T-cell (primary cell): ENCODE data around the gene ANKLE2. TPM values are rescaled to one million over a fixed set of nuclear protein-coding genes. Genes with fewer than 3 reads are reported as not detected.
"Not testable (repeated sequence)": the region's sequence is repeated elsewhere in the genome, so short reads cannot be mapped to it uniquely, and the experiment has no call there.

Source experiments
- ATAC-seq, 4 experiments: fragments of 200-7000 bp in 3 of 4; fragments of 150-1000 bp in 1 of 4; cut with Tn5 transposase; replicated peaks in 1 of 4; 1 replicate in 3 of 4; 2 replicates in 1 of 4; pipeline ENCODE4 v1.10.0; 2021; ENCODE audit warnings: moderate library complexity in 3 of 4, mild to moderate bottlenecking in 2 of 4, moderate number of reproducible peaks in 1 of 4
- CTCF ChIA-PET, 2 donors: fragments of 300-600 bp; sonication (Branson Sonifier 250); formaldehyde crosslinking; loops; one replicate each; lab custom pipeline; 2022; ENCODE audit warnings: antibody characterized with exemption in 2 of 2; lab: Charles Lee
- POLR2A ChIA-PET, 2 donors: fragments of 300-600 bp; sonication (Branson Sonifier 250); formaldehyde crosslinking; loops; one replicate each; lab custom pipeline; 2022; ENCODE audit warnings: antibody characterized with exemption in 2 of 2; lab: Charles Lee
- DNase-seq, 35 experiments: peaks; one replicate each; pipeline versions ENCODE4 v3.0.0 to v3.0.0-alpha.2; 2013 to 2023
- H3K27ac ChIP-seq: one replicate; pipeline ENCODE4 v1.5.1; 2013; ENCODE audit warnings: low read length
- H3K27me3 ChIP-seq, 2 experiments: replicated peaks in 1 of 2; 1 replicate in 1 of 2; 2 replicates in 1 of 2; pipeline versions ENCODE4 v1.6.1 to v1.7.0; 2013; ENCODE audit warnings: low read length in 1 of 2, mixed read lengths in 1 of 2; ENCODE audit not compliant: control insufficient read depth in 2 of 2, insufficient read depth in 2 of 2; ENCODE audit errors: extremely low read depth in 1 of 2
- H3K36me3 ChIP-seq, 2 donors: 1 replicate in 1 of 2; 2 replicates in 1 of 2; pipeline versions ENCODE4 v1.6.1 to v1.7.0; 2013; ENCODE audit warnings: low read length in 1 of 2; ENCODE audit not compliant: control insufficient read depth in 2 of 2, insufficient read depth in 1 of 2; ENCODE audit errors: extremely low read depth in 1 of 2
- H3K4me1 ChIP-seq, 2 experiments: 1 replicate in 1 of 2; 2 replicates in 1 of 2; pipeline versions ENCODE4 v1.6.1 to v1.7.0; 2013; ENCODE audit warnings: low read length in 2 of 2, mixed read lengths in 1 of 2; ENCODE audit not compliant: insufficient read depth in 2 of 2, control insufficient read depth in 1 of 2; ENCODE audit errors: extremely low read depth in 1 of 2
- H3K4me3 ChIP-seq, 2 donors: 1 replicate in 1 of 2; 2 replicates in 1 of 2; pipeline versions ENCODE4 v1.5.1 to v1.7.0; 2013; ENCODE audit warnings: mild to moderate bottlenecking in 2 of 2, low read length in 1 of 2, moderate library complexity in 1 of 2; ENCODE audit not compliant: control insufficient read depth in 1 of 2; ENCODE audit errors: extremely low read depth in 1 of 2
- H3K9me3 ChIP-seq: 2 replicates; pipeline ENCODE4 v1.7.0; 2013
- H3K27ac Mint-ChIP-seq, 2 donors: one replicate each; pipeline ENCODE4 v1.8.0; 2020 to 2021; ENCODE audit warnings: mild to moderate bottlenecking in 2 of 2, mixed read lengths in 2 of 2
- H3K27me3 Mint-ChIP-seq, 2 donors: one replicate each; pipeline ENCODE4 v1.8.0; 2021 to 2022; ENCODE audit warnings: mixed read lengths in 2 of 2
- H3K36me3 Mint-ChIP-seq: one replicate; pipeline ENCODE4 v1.8.0; 2021; ENCODE audit warnings: mixed read lengths
- H3K4me1 Mint-ChIP-seq, 3 donors: one replicate each; pipeline ENCODE4 v1.8.0; 2020 to 2022; ENCODE audit warnings: mixed read lengths in 3 of 3, mild to moderate bottlenecking in 1 of 3
- H3K4me3 Mint-ChIP-seq, 3 donors: one replicate each; pipeline ENCODE4 v1.8.0; 2020 to 2022; ENCODE audit warnings: mild to moderate bottlenecking in 3 of 3, mixed read lengths in 3 of 3, moderate library complexity in 3 of 3
- H3K9me3 Mint-ChIP-seq, 3 donors: one replicate each; pipeline ENCODE4 v1.8.0; 2020 to 2022; ENCODE audit warnings: mixed read lengths in 3 of 3
- WGBS: methylation state at CpG from one replicate; pipeline ENCODE4 v1.1.5; 2013; ENCODE audit warnings: missing lambda C conversion rate; ENCODE audit not compliant: insufficient coverage; 5-methylcytosine and 5-hydroxymethylcytosine counted together
- total RNA-seq, 35 experiments: library from RNA in 6 of 35; stranded (reverse) in 6 of 35; fragments of 120-200 nt in 1 of 35; gene quantifications; one replicate each; pipeline versions ENCODE4 v1.2.1 to v1.2.4 and lab custom pipeline; 2013 to 2026

ANKLE2 gene
- total RNA-seq, 5 donors from 2014 or later (not counting 1 experiment from before 2014, with no cell fraction given) = 88.1 to 106 (median 94.3) TPM

DNA sequence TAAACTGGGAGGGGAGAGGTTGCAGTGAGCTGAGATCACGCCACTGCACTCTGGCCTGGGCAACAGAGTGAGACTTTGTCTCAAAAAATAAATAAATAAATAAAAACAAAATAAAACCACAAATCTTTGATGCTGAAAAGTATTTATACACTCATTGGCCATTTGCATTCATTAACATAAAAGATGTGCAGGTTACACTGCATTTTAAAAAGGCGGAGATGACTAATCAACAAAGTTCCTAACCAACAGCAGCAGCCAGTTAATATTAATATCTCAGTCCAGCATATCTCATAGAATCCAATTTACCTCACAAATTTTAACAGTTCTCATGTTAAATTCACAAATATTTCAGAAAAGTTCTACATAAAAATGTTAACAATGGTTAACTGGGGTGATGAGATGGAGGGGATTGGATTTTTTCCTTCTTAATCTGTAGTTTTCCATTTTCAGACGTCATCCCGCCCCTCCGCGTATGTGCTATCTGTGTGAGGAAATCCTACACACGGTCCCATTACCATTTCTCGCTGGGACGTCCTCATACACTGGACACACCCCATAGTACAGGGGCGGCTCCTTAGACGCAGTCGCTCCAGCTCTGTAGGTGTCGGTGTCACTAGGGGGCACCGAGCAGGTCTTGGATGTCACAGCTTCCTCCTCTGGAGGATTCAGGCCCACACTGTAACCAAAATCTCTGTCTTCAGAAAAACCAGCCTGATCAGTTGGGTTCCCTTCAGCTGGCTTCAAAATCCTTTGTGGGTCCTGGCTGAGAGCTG is 7.3 kb downstream of the ANKLE2 start:
- Mint-ChIP-seq H3K36me3 (peaks cover 23% of the 10 kb centered on the region), H3K9me3 (no peaks in the 10 kb centered on the region), H3K4me3 (no peak overlapping the region), H3K4me1 (peaks cover 5 to 8% (median 8%) of the 10 kb centered on the region in 3 donors), H3K27me3 (no peaks in the 10 kb centered on the region), H3K27ac (no peak overlapping the region)
- DNase-seq = no peak
- H3K27me3 ChIP-seq = no peaks in the 10 kb centered on the region
- ChIA-PET CTCF (no interaction called here), POLR2A (no interaction called here)
- peak in 2 of 4 experiments; percentile 29 to 34 for ATAC-seq
- no peak overlapping the region for H3K4me3 ChIP-seq
- peaks cover 5 to 59% of the 10 kb centered on the region in 2 donors for H3K36me3 ChIP-seq
- H3K9me3 ChIP-seq = no peaks in the 10 kb centered on the region
- no peak overlapping the region for H3K27ac ChIP-seq
- 84% methylated on average over 8 of the region's 14 CpGs for WGBS
- H3K4me1 ChIP-seq = peaks cover 0 to 4% of the 10 kb centered on the region in 2 experiments

DNA sequence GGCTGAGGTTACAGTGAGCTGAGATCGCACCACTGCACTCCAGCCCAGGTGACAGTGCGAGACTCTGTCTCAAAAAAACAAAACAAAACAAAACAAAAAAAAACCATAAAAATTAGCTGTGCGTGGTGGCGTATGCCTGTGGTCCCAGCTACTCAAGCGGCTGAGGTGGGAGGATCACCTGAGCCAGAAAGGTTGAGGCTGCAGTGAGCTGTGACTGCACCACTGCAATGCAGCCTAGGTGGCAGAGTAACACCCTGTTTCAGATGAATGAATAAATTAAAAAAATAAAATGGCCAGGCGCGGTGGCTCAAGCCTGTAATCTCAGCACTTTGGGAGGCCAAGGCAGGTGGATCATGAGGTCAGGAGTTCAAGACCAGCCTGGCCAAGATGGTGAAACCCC is 8.0 kb downstream of the ANKLE2 start:
- H3K4me1 ChIP-seq, H3K27ac ChIP-seq, H3K27ac Mint-ChIP-seq, H3K9me3 ChIP-seq, H3K4me3 ChIP-seq, CTCF ChIA-PET, H3K9me3 Mint-ChIP-seq, H3K27me3 Mint-ChIP-seq, POLR2A ChIA-PET, DNase-seq, H3K27me3 ChIP-seq, ATAC-seq, H3K4me3 Mint-ChIP-seq, H3K4me1 Mint-ChIP-seq: not testable (repeated sequence)
- 91% methylated on average over 3 of the region's 7 CpGs for WGBS
- peaks cover 25% of the 10 kb centered on the region for H3K36me3 Mint-ChIP-seq
- H3K36me3 ChIP-seq = peaks cover 5 to 64% of the 10 kb centered on the region in 2 donors

DNA sequence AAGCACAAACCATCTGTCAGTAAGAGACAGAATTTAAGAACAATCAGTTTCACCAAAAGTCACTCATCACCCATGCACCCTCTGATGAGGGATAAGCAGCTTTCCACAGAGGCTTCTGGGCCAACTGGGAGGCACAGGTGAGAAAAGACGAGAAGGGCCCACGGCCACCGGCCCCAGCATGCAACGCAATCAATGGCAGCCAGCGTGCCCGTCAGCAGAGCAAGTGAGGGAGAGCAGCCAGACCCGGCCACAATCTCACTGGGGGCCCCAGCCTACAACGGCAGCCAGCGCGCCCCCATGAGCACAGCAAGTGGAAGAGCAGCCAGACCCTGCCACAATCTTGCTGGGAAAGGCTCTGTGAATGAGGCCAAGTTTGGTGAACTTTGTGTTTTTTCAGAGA is 13.3 kb downstream of the ANKLE2 start:
- no peaks in the 10 kb centered on the region for H3K9me3 ChIP-seq
- H3K36me3 ChIP-seq = peaks cover 28 to 91% of the 10 kb centered on the region in 2 donors
- ChIA-PET POLR2A (no interaction called here), CTCF (no interaction called here)
- peaks cover 48% of the 10 kb centered on the region for H3K36me3 Mint-ChIP-seq
- H3K4me3 ChIP-seq = no peak overlapping the region
- H3K27me3 Mint-ChIP-seq = no peaks in the 10 kb centered on the region
- H3K27ac ChIP-seq = no peak overlapping the region
- peaks cover 0 to 2% (median 2%) of the 10 kb centered on the region in 3 donors for H3K4me1 Mint-ChIP-seq
- ATAC-seq = no peak
- H3K4me1 ChIP-seq = no peaks in the 10 kb centered on the region
- H3K27ac Mint-ChIP-seq = no peak overlapping the region
- H3K9me3 Mint-ChIP-seq = no peaks in the 10 kb centered on the region
- no peak for DNase-seq
- H3K4me3 Mint-ChIP-seq = no peak overlapping the region
- no peaks in the 10 kb centered on the region for H3K27me3 ChIP-seq
- 86% methylated on average over 10 of the region's 10 CpGs for WGBS

DNA sequence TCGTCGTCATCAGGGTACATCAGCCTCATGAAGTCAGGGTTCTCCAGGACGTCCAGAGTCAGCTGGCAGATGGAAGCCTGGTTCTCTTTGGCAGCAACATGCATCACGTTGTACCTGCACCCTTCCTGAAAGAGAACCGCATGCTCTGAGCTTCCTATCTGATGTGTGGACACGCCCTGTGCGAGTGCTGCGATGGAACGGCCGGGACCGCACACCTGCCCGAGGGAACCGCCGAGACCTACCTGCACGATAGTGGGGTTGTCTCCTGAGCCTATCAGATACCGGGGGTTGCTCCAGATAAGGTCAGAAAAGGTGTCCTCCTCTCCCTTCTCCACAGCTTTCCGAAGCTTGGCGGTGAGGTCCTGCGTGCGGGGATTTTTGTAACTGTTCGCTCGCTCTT is 13.7 kb downstream of the ANKLE2 start:
- H3K4me3 Mint-ChIP-seq = no peak overlapping the region
- H3K4me1 ChIP-seq = no peaks in the 10 kb centered on the region
- H3K27me3 Mint-ChIP-seq = no peaks in the 10 kb centered on the region
- H3K36me3 Mint-ChIP-seq = peaks cover 50% of the 10 kb centered on the region
- H3K9me3 ChIP-seq = no peaks in the 10 kb centered on the region
- ChIA-PET POLR2A (interaction anchor here in 1 of 2 donors (0.6 kb wide), 1 partner anchor 12 kb away, joined by 3 read pairs; no protein-coding TSS in a partner anchor), CTCF (no interaction called here)
- H3K27ac Mint-ChIP-seq = no peak overlapping the region
- H3K36me3 ChIP-seq = peaks cover 27 to 91% of the 10 kb centered on the region in 2 donors
- 98% methylated on average over 17 of the region's 22 CpGs for WGBS
- H3K4me3 ChIP-seq = no peak overlapping the region
- no peaks in the 10 kb centered on the region for H3K27me3 ChIP-seq
- no peak for DNase-seq
- H3K4me1 Mint-ChIP-seq = peaks cover under 1 to 4% (median 4%) of the 10 kb centered on the region in 3 donors
- H3K27ac ChIP-seq = no peak overlapping the region
- ATAC-seq = no peak
- H3K9me3 Mint-ChIP-seq = no peaks in the 10 kb centered on the region

DNA sequence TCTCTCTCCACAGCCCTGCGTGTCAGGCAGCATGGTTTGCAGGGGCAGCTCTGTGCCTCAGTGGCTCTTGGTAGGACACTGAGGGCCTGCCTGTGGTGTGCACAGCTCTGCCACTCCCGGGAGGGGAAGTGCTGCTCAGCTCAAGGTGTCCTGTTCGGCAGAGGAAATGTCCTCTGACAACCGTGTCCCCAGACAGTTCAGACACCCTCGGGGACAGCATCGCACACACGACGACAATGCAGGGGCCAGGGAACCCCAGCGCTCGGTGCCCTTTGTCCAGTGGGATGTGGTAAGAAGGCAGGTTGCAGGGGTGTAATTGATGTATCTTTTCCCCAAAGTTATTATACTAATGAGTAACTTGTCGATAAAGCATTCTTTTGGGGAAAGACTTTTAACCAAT is 14.2 kb downstream of the ANKLE2 start:
- no peaks in the 10 kb centered on the region for H3K27me3 ChIP-seq
- H3K27me3 Mint-ChIP-seq = no peaks in the 10 kb centered on the region
- 97% methylated on average over 4 of the region's 11 CpGs for WGBS
- no peak overlapping the region for H3K27ac Mint-ChIP-seq
- no peaks in the 10 kb centered on the region for H3K9me3 ChIP-seq
- no peaks in the 10 kb centered on the region for H3K9me3 Mint-ChIP-seq
- no peak overlapping the region for H3K4me3 Mint-ChIP-seq
- H3K4me3 ChIP-seq = no peak overlapping the region
- peaks cover 52% of the 10 kb centered on the region for H3K36me3 Mint-ChIP-seq
- H3K27ac ChIP-seq = no peak overlapping the region
- ATAC-seq = no peak
- H3K4me1 Mint-ChIP-seq = peaks cover 6 to 9% (median 7%) of the 10 kb centered on the region in 3 donors
- DNase-seq = no peak
- H3K36me3 ChIP-seq = peaks cover 29 to 91% of the 10 kb centered on the region in 2 donors
- POLR2A ChIA-PET = interaction anchor here in 1 of 2 donors (0.6 kb wide), 2 partner anchors 11 to 29 kb away, joined by 3 to 5 read pairs; no protein-coding TSS in a partner anchor
- CTCF ChIA-PET = no interaction called here
- no peaks in the 10 kb centered on the region for H3K4me1 ChIP-seq

DNA sequence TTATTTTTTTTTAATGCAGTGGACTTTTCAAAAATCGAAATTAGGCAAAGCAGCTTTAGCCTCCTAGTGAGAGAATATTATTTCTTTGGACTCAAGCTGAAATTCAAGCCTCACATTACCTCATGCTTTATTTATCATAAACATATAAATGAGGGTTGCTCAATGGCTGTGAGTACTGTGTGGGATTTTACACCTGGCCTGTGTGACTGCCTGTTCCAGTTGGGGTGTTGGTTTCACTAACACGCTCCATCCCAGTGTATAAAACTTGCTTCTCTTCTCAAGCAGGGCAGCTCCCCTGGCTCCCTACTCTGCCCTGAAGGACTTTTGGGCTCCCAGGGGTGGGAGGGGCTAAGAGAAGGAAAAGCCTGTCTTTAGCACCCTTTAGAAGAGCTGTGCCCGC is 15.0 kb downstream of the ANKLE2 start:
- H3K4me1 ChIP-seq = no peaks in the 10 kb centered on the region
- peaks cover 7 to 10% (median 9%) of the 10 kb centered on the region in 3 donors for H3K4me1 Mint-ChIP-seq
- CTCF ChIA-PET = interaction anchor here in 1 of 2 donors (0.6 kb wide), 1 partner anchor 127 kb away, joined by 3 read pairs; no protein-coding TSS in a partner anchor
- POLR2A ChIA-PET = no interaction called here
- H3K27ac ChIP-seq = no peak overlapping the region
- peaks cover 29 to 94% of the 10 kb centered on the region in 2 donors for H3K36me3 ChIP-seq
- no peaks in the 10 kb centered on the region for H3K27me3 Mint-ChIP-seq
- no peak overlapping the region for H3K27ac Mint-ChIP-seq
- H3K27me3 ChIP-seq = no peaks in the 10 kb centered on the region
- no peak overlapping the region for H3K4me3 Mint-ChIP-seq
- H3K4me3 ChIP-seq = no peak overlapping the region
- H3K9me3 ChIP-seq = no peaks in the 10 kb centered on the region
- H3K36me3 Mint-ChIP-seq = peaks cover 59% of the 10 kb centered on the region
- ATAC-seq = no peak
- WGBS = 100% methylated on average over 1 of the region's 3 CpGs
- DNase-seq = no peak
- no peaks in the 10 kb centered on the region for H3K9me3 Mint-ChIP-seq
